Measurements from ENCODE around the gene PTCH1. TPM values are rescaled to one million over a fixed set of nuclear protein-coding genes. Genes with fewer than 3 reads are reported as not detected.

Gene PTCH1
- total and polyA plus RNA-seq, 2 donors (not counting 1 experiment from before 2014, with no cell fraction given), result 3.5 to 13.8 TPM

GRCh38 chr9:95533996-95534680, 17.4 kb upstream of the PTCH1 start:
- ChIA-PET POLR2A (no interaction called here), CTCF (no interaction called here)
- H3K27ac Mint-ChIP-seq, result no peak overlapping the region
- DNase-seq (no peak), ATAC-seq (ENCODE audit: low read depth) (no peak)
- H3K4me1 ChIP-seq (ENCODE audit: control insufficient read depth in 2 of 2, insufficient read depth in 2 of 2, low read length in 2 of 2), result no peaks in the 10 kb centered on the region
- no peaks in the 10 kb centered on the region for H3K36me3 ChIP-seq (replicated peaks in 1 of 2; ENCODE audit: control extremely low read depth in 1 of 2, control insufficient read depth in 1 of 2, extremely low read depth in 1 of 2, insufficient read depth in 2 of 2, low read length in 1 of 2)
- H3K4me2 ChIP-seq (replicated peaks; ENCODE audit: low read depth, low read length, poor library complexity, severe bottlenecking), result no peak overlapping the region
- no peak overlapping the region for H2AFZ ChIP-seq (ENCODE audit: insufficient read depth, low read depth, low read length, poor library complexity, severe bottlenecking)
- no peak for TF ChIP-seq EZH2 (IDR thresholded peaks at IDR 0.05; ENCODE audit: borderline replicate concordance, insufficient read depth, low read depth, low read length, poor library complexity, severe bottlenecking)
- TF ChIP-seq, protein P1, sequence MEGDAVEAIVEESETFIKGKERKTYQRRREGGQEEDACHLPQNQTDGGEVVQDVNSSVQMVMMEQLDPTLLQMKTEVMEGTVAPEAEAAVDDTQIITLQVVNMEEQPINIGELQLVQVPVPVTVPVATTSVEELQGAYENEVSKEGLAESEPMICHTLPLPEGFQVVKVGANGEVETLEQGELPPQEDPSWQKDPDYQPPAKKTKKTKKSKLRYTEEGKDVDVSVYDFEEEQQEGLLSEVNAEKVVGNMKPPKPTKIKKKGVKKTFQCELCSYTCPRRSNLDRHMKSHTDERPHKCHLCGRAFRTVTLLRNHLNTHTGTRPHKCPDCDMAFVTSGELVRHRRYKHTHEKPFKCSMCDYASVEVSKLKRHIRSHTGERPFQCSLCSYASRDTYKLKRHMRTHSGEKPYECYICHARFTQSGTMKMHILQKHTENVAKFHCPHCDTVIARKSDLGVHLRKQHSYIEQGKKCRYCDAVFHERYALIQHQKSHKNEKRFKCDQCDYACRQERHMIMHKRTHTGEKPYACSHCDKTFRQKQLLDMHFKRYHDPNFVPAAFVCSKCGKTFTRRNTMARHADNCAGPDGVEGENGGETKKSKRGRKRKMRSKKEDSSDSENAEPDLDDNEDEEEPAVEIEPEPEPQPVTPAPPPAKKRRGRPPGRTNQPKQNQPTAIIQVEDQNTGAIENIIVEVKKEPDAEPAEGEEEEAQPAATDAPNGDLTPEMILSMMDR (IDR thresholded peaks at IDR 0.05), result no peak
- no peaks in the 10 kb centered on the region for H3K9me3 ChIP-seq (ENCODE audit: control extremely low read depth in 1 of 3, control insufficient read depth in 2 of 3, insufficient read depth in 1 of 3, low read length in 2 of 3)
- H3K27me3 ChIP-seq (replicated peaks in 1 of 4; ENCODE audit: control extremely low read depth in 1 of 4, control insufficient read depth in 3 of 4, insufficient read depth in 4 of 4, low read length in 3 of 4), result peaks cover 0 to 11% (median 8%) of the 10 kb centered on the region in 4 experiments
- no peaks in the 10 kb centered on the region for H4K20me1 ChIP-seq (ENCODE audit: control insufficient read depth, insufficient read depth, low read length, poor library complexity, severe bottlenecking)
- H3K27ac ChIP-seq (ENCODE audit: low read length in 2 of 2), result no peak overlapping the region
- no peak overlapping the region for H3K4me3 Mint-ChIP-seq
- H3K9ac ChIP-seq (ENCODE audit: low read length), result no peak overlapping the region
- peaks cover 44% of the 10 kb centered on the region for H3K27me3 Mint-ChIP-seq
- intact Hi-C loops (cut with micrococcal nuclease), result no loop called here
- 91% methylated on average over 5 of the region's 8 CpGs for WGBS (ENCODE audit: insufficient coverage)
- H3K4me1 Mint-ChIP-seq, result no peaks in the 10 kb centered on the region
- H3K9me3 Mint-ChIP-seq (ENCODE audit: insufficient read depth), result no peaks in the 10 kb centered on the region
- no peaks in the 10 kb centered on the region for H3K79me2 ChIP-seq (ENCODE audit: control insufficient read depth, insufficient read depth, low read length)
- no peak overlapping the region for H3K4me3 ChIP-seq (ENCODE audit: control extremely low read depth in 1 of 5, extremely low read depth in 1 of 5, insufficient read depth in 1 of 5, low read depth in 2 of 5, low read length in 4 of 5)

GRCh38 chr9:95529910-95530309, 13.1 kb upstream of the PTCH1 start:
- intact Hi-C loops (cut with micrococcal nuclease), result no loop called here
- DNase-seq (no peak), ATAC-seq (ENCODE audit: low read depth) (no peak)
- Histone ChIP-seq H3K27me3 (replicated peaks in 1 of 4; ENCODE audit: control extremely low read depth in 1 of 4, control insufficient read depth in 3 of 4, insufficient read depth in 4 of 4, low read length in 3 of 4) (peaks cover 0 to 12% (median 9%) of the 10 kb centered on the region in 4 experiments), H3K9ac (ENCODE audit: low read length) (no peak overlapping the region), H4K20me1 (ENCODE audit: control insufficient read depth, insufficient read depth, low read length, poor library complexity, severe bottlenecking) (no peaks in the 10 kb centered on the region), H3K4me3 (ENCODE audit: control extremely low read depth in 1 of 5, extremely low read depth in 1 of 5, insufficient read depth in 1 of 5, low read depth in 2 of 5, low read length in 4 of 5) (no peak overlapping the region), H2AFZ (ENCODE audit: insufficient read depth, low read depth, low read length, poor library complexity, severe bottlenecking) (no peak overlapping the region), H3K4me2 (replicated peaks; ENCODE audit: low read depth, low read length, poor library complexity, severe bottlenecking) (no peak overlapping the region), H3K27ac (ENCODE audit: low read length in 2 of 2) (no peak overlapping the region), H3K9me3 (ENCODE audit: control extremely low read depth in 1 of 3, control insufficient read depth in 2 of 3, insufficient read depth in 1 of 3, low read length in 2 of 3) (peaks cover 0 to 3% (median 0%) of the 10 kb centered on the region in 3 donors), H3K36me3 (replicated peaks in 1 of 2; ENCODE audit: control extremely low read depth in 1 of 2, control insufficient read depth in 1 of 2, extremely low read depth in 1 of 2, insufficient read depth in 2 of 2, low read length in 1 of 2) (no peaks in the 10 kb centered on the region), H3K4me1 (ENCODE audit: control insufficient read depth in 2 of 2, insufficient read depth in 2 of 2, low read length in 2 of 2) (no peaks in the 10 kb centered on the region), H3K79me2 (ENCODE audit: control insufficient read depth, insufficient read depth, low read length) (no peaks in the 10 kb centered on the region)
- no peak overlapping the region for H3K4me3 Mint-ChIP-seq
- no CpG with 5 or more reads among the region's 1 CpG for WGBS (ENCODE audit: insufficient coverage)
- H3K27ac Mint-ChIP-seq, result no peak overlapping the region
- H3K9me3 Mint-ChIP-seq (ENCODE audit: insufficient read depth), result no peaks in the 10 kb centered on the region
- CTCF ChIA-PET, result no interaction called here
- POLR2A ChIA-PET, result no interaction called here
- TF ChIP-seq EZH2 (IDR thresholded peaks at IDR 0.05; ENCODE audit: borderline replicate concordance, insufficient read depth, low read depth, low read length, poor library complexity, severe bottlenecking), result no peak
- TF ChIP-seq, protein P1 (IDR thresholded peaks at IDR 0.05), result no peak
- peaks cover 53% of the 10 kb centered on the region for H3K27me3 Mint-ChIP-seq
- no peaks in the 10 kb centered on the region for H3K4me1 Mint-ChIP-seq

All from B cell (primary cell).